Immature natural killer cell (primary cell): Measurements from ENCODE around the gene BBIP1. TPM values are rescaled to one million over a fixed set of nuclear protein-coding genes. Genes with fewer than 3 reads are reported as not detected.
A peak's percentile ranks its signal among the peaks of the same experiment; 100 is the strongest.

Experiments
- DNase-seq, 3 donors: peaks; one replicate each; pipeline ENCODE4 v3.0.0; 2022; ENCODE audit warnings: mixed read lengths in 1 of 3
- H3K27ac Mint-ChIP-seq, 6 donors: one replicate each; pipeline ENCODE4 v1.8.0; 2020; ENCODE audit warnings: mixed read lengths in 6 of 6, mild to moderate bottlenecking in 5 of 6, inconsistent platforms in 4 of 6, moderate library complexity in 3 of 6
- H3K27me3 Mint-ChIP-seq, 3 donors: one replicate each; pipeline ENCODE4 v1.8.0; 2020 to 2021; ENCODE audit warnings: low read depth in 3 of 3, mild to moderate bottlenecking in 3 of 3, mixed read lengths in 3 of 3, moderate library complexity in 3 of 3, inconsistent platforms in 1 of 3
- H3K36me3 Mint-ChIP-seq, 3 donors: one replicate each; pipeline ENCODE4 v1.8.0; 2020; ENCODE audit warnings: mixed read lengths in 3 of 3, inconsistent platforms in 2 of 3, mild to moderate bottlenecking in 2 of 3
- H3K4me1 Mint-ChIP-seq, 2 donors: one replicate each; pipeline ENCODE4 v1.8.0; 2020; ENCODE audit warnings: inconsistent platforms in 2 of 2, mild to moderate bottlenecking in 2 of 2, mixed read lengths in 2 of 2, moderate library complexity in 1 of 2
- H3K4me3 Mint-ChIP-seq, 5 donors: one replicate each; pipeline ENCODE4 v1.8.0; 2020; ENCODE audit warnings: mild to moderate bottlenecking in 5 of 5, mixed read lengths in 5 of 5, inconsistent platforms in 3 of 5, moderate library complexity in 3 of 5
- H3K9me3 Mint-ChIP-seq, 6 donors: one replicate each; pipeline ENCODE4 v1.8.0; 2020; ENCODE audit warnings: mild to moderate bottlenecking in 6 of 6, mixed read lengths in 6 of 6, inconsistent platforms in 4 of 6, moderate library complexity in 3 of 6
- polyA plus RNA-seq, 3 donors: library from polyadenylated mRNA; unstranded; fragments of 300-500 nt; fragmentation: Illumina TruSeq; gene quantifications; one replicate each; pipeline ENCODE4 v1.2.3, GENCODE V29; 2021

The BBIP1 gene
- polyA plus RNA-seq, 3 donors from 2014 or later = 17.0 to 26.8 (median 18.3) TPM

DNA sequence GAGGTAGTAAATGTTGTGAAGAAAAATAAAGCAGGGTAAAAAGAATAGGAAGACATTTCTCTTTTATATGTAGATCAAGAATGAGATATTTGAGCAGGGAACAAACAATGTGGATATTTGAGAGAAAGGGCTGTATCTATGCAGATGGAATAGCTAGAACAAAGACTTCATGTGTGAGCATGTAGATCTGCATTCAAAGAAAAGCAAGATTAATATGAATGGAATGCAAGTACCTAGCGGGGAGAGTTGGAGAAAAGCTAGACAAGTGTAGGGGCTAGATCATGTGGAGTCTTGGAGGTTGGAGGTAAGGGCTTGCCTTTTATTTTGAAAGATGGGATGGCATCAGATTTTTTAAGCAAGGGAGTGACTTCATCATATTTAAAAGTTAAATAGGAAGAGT lies 27.5 kb upstream of the BBIP1 start:
- peaks cover 18 to 19% (median 18%) of the 10 kb centered on the region in 3 donors for H3K36me3 Mint-ChIP-seq

DNA sequence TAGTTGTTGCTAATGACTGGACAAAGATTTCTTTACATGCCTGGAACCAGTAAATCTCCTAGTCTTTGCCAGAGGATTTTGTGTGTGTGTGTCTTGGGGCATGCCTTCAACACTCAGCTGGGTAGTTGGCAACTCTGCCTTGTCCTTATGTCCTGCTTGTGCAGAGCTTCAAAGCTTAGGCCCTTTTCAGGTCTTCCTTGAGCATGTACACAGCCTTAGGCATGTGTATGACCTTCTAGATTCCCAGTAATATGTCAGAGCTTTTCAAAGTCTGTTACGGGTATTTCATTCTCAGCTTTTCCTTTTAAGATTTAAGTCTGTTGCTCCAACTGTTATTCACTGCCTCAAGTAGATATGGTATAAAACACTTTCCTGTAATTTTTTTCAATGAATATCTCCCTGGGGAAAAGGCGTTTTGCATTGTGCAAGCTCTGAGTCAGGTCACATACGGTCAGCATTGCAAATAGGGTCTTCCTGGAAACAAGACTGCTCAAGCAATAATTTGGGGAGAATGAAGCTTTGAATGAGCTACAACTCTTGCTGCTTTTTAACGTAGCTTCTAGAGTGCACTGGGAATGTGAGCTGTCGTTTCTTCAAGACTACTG lies 25.9 kb upstream of the BBIP1 start:
- Mint-ChIP-seq H3K36me3 (peaks cover 18 to 24% (median 23%) of the 10 kb centered on the region in 3 donors), H3K9me3 (peaks cover 0 to 2% (median 0%) of the 10 kb centered on the region in 6 donors), H3K4me3 (no peak overlapping the region), H3K4me1 (peaks cover 61 to 98% of the 10 kb centered on the region in 2 donors), H3K27ac (no peak overlapping the region), H3K27me3 (no peaks in the 10 kb centered on the region)
- DNase-seq = no peak

More for the DNA sequence above, 27.5 kb upstream of the BBIP1 start:
- peaks cover 0 to 2% (median 0%) of the 10 kb centered on the region in 6 donors for H3K9me3 Mint-ChIP-seq
- H3K27ac Mint-ChIP-seq = no peak overlapping the region
- H3K4me3 Mint-ChIP-seq = no peak overlapping the region
- peaks cover 54 to 94% of the 10 kb centered on the region in 2 donors for H3K4me1 Mint-ChIP-seq
- DNase-seq = no peak
- H3K27me3 Mint-ChIP-seq = peaks cover 0 to 2% (median 0%) of the 10 kb centered on the region in 3 donors

DNA sequence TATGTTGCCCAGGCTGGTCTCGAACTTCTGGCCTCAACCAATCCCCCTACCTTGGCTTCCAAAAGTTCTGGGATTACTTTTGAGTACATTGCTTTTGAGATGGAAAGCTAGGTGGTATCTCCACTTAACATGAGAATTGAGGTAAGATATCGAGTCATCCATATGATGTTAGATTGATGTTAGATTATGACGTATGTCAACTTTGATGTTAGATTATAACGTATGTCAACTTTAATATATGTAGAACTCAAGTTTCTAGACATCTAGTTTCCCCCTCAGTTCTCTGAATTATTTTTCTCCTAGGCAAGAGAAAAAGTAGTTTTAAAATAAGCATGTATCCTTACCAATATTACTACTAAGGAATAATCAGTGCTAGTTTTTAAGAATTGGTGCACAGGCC lies 20.4 kb upstream of the BBIP1 start:
- Mint-ChIP-seq H3K27me3 (no peaks in the 10 kb centered on the region), H3K36me3 (peaks cover 15 to 27% (median 23%) of the 10 kb centered on the region in 3 donors), H3K27ac (peak overlapping the region in 1 of 6 donors; percentile 29), H3K4me3 (no peak overlapping the region), H3K9me3 (peaks cover 0 to 2% (median 0%) of the 10 kb centered on the region in 6 donors), H3K4me1 (peaks cover 40 to 91% of the 10 kb centered on the region in 2 donors)
- DNase-seq = no peak

DNA sequence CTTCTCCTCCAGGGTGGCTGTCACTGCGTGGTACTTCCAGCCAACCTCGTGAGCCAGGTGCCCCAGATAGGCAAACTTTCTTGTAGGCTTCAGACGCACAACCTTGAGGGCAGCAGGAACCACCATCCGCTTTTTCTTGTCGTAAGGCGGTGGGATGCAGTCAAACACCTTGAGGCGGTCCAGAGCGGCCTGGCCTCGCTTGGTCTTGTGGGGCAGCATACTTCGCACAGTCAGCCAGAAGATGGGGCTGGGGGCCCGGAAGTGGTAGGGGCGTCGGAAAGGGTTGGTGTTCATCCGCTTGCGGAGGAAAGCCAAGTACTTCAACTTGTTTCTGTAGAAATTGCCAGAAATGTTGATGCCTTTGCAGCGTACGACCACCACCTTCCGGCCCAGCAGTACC lies 17.8 kb upstream of the BBIP1 start:
- no peak for DNase-seq
- Mint-ChIP-seq H3K27ac (peak overlapping the region in 1 of 6 donors; percentile 46), H3K27me3 (no peaks in the 10 kb centered on the region), H3K4me3 (no peak overlapping the region), H3K9me3 (no peaks in the 10 kb centered on the region), H3K4me1 (peaks cover 26 to 79% of the 10 kb centered on the region in 2 donors), H3K36me3 (peaks cover 0 to 8% (median 6%) of the 10 kb centered on the region in 3 donors)

DNA sequence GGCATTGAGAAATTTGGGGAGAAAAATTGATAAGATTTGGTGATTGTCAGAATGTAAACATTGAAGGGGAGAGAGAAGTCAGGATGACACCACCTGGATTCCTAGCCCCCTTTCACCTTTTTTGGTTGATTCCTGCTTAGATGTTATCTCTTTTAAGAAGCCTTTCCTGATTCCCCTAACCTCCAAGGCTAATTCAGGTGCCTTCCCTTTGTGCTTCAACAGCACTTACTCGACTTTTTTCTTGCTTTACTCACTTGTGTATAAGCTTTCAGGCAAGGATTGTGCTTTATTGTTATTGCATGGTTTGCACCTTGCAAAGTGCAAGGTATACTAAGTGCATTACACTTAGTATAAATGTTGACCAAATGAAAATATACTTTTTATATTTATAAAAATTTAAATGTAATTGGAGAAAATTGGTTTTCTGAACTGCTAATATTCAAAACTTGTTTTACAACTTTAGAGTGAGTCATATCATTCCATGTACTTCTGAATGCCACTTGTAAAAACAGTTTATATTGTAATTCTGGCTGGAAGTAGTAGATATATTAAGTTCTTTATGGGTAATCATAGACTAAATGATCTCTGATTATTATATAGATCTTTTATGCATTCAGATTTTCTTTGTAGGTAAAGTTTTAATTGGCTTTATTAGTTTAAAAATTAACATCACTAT lies 13.7 kb upstream of the BBIP1 start:
- no peak overlapping the region for H3K27ac Mint-ChIP-seq
- no peaks in the 10 kb centered on the region for H3K9me3 Mint-ChIP-seq
- H3K27me3 Mint-ChIP-seq = no peaks in the 10 kb centered on the region
- peaks cover 15 to 40% of the 10 kb centered on the region in 2 donors for H3K4me1 Mint-ChIP-seq
- no peak overlapping the region for H3K4me3 Mint-ChIP-seq
- peaks cover 0 to 3% (median 0%) of the 10 kb centered on the region in 3 donors for H3K36me3 Mint-ChIP-seq
- DNase-seq = no peak

DNA sequence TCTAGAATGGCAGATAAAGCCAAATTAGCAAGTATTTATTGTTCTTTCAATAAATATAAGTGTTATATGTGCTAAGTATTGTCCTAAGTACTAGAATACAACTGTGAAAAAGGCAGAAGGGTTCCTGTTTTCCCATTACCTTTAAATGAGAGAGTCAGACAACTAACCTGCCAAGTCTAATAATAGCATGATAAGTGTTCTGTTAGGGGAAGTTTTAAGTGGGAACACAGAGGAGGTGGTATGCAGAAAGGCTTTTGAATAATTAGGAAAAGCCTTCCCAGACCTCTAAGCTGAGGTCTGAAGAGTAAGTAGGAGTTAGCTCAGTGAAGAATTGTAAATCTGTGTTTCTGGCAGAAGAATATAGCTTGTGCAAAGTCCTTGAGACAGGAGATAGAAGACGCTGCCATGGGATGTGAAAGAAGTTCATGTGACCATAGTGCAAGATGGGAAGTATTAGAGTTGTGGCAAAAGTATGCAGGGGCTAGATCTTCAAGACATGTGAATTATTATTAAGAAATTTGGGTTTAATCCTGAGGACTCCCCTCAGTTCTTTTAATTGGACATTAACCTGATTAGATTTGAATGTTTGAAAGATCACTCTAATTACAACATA lies 12.9 kb upstream of the BBIP1 start:
- peaks cover 13 to 40% of the 10 kb centered on the region in 2 donors for H3K4me1 Mint-ChIP-seq
- H3K36me3 Mint-ChIP-seq = no peaks in the 10 kb centered on the region
- H3K9me3 Mint-ChIP-seq = no peaks in the 10 kb centered on the region
- DNase-seq = no peak
- no peak overlapping the region for H3K4me3 Mint-ChIP-seq
- H3K27ac Mint-ChIP-seq = no peak overlapping the region
- H3K27me3 Mint-ChIP-seq = no peaks in the 10 kb centered on the region

DNA sequence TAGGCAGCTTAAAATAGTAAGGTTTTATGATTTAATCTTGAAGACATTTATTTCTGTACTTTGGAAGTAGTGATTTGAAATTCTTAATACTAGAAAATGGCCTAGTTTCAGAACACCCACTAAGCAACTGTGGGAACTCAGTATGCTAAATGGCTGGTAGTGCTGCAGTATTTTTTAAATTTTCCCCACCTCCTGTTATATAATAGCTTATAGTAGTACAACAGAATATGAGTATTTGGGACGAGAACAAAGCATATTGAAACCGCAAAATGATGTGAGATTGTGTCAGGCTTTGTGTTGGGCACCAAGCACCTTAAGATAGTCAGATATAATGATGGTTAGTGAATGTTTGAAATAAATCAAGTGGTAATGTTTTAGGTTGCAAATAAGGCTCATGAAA lies 8.5 kb upstream of the BBIP1 start:
- Mint-ChIP-seq H3K4me3 (no peak overlapping the region), H3K36me3 (peaks cover 0 to 3% (median 0%) of the 10 kb centered on the region in 3 donors), H3K9me3 (no peaks in the 10 kb centered on the region), H3K27ac (no peak overlapping the region), H3K27me3 (peaks cover 0 to 3% (median 0%) of the 10 kb centered on the region in 3 donors), H3K4me1 (peaks cover 26 to 45% of the 10 kb centered on the region in 2 donors)
- no peak for DNase-seq

DNA sequence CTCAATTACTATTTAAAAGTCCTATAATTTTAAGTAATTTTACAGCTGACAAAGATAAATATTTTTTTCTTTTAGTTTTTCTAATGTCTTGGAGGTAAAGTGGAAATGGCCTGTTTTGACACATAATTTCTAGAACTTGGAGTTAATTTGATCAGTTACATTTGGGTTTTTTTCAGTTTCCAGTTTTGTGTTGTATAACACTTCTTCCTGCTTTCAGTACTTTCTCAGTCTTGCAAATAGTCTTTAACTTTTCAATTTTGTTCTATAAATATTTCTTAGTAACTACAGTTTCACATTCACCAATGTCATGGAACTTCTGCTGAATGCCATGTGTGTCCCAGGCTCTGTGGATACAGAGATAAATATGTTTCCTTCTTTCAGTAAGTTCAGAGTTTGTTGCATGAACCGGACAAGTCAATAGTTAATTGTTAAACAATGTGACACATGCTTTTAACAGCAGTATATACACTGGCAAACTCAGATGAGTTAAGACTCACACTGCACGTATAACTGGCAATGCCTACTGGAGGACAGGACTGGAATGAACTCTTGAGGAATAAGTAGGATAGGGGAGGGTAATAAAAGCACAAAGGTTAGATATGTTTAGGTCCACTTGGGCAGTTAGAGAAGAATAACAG lies 5.0 kb upstream of the BBIP1 start:
- H3K36me3 Mint-ChIP-seq = peaks cover 0 to 3% (median 0%) of the 10 kb centered on the region in 3 donors
- H3K27ac Mint-ChIP-seq = peak overlapping the region in 2 of 6 donors; percentile 32 to 40
- DNase-seq = no peak
- peaks cover 35 to 69% of the 10 kb centered on the region in 2 donors for H3K4me1 Mint-ChIP-seq
- H3K27me3 Mint-ChIP-seq = peaks cover 3 to 16% (median 6%) of the 10 kb centered on the region in 3 donors
- peak overlapping the region in 1 of 5 donors; percentile 8 for H3K4me3 Mint-ChIP-seq
- no peaks in the 10 kb centered on the region for H3K9me3 Mint-ChIP-seq

DNA sequence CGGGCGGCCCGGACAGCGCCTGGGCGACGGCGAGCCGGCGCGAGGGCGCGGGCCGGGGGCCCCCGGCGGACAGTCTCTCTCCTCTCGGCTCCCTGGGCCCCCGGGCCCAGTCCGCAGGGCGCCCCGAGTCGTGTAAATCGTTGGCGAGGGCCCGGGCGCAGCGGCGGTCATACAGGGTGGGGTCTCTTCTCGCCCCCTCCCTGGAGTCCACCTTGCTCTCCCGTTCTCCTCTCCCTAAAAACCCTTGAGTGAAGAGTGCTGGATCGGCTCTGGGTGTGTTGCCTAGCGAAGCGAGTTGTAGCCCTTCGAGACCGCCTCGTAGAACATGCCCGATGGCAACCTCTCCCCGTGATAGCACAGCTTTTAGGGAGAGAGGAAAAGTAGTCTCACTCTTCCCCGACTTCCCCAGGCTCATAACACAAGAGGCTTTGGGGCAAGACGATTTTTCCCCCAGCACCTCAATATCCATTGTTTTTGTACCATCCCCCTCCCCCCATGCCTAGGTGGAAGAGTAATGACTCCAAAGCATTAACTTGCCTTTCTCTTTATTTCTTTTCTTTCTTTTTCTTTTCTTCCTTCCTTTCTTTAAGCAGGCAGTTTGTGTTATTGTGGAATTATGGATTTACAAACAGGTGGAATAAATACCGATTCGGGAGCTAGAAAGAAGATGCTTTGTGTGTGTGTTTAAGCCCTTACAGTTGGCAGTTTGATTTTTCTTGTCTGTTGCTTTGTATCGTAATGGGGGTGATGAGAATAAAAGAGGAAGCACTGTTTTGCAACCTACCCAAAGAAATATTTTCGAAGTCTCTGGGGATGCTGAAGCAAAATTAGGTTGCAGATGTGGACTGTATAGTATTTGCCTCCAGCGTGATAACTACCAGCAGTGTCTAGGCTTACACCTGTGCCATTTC lies 1.2 kb upstream of the BBIP1 start:
- Mint-ChIP-seq H3K27me3 (peaks cover 7 to 24% (median 11%) of the 10 kb centered on the region in 3 donors), H3K9me3 (no peaks in the 10 kb centered on the region), H3K36me3 (peaks cover 0 to 3% (median 0%) of the 10 kb centered on the region in 3 donors), H3K4me1 (peaks cover 30 to 66% of the 10 kb centered on the region in 2 donors), H3K27ac (peak overlapping the region; percentile 90 to 100 (median 96)), H3K4me3 (peak overlapping the region; percentile 86 to 100 (median 94))
- DNase-seq = peak in 2 of 3 donors; percentile 15 to 19

DNA sequence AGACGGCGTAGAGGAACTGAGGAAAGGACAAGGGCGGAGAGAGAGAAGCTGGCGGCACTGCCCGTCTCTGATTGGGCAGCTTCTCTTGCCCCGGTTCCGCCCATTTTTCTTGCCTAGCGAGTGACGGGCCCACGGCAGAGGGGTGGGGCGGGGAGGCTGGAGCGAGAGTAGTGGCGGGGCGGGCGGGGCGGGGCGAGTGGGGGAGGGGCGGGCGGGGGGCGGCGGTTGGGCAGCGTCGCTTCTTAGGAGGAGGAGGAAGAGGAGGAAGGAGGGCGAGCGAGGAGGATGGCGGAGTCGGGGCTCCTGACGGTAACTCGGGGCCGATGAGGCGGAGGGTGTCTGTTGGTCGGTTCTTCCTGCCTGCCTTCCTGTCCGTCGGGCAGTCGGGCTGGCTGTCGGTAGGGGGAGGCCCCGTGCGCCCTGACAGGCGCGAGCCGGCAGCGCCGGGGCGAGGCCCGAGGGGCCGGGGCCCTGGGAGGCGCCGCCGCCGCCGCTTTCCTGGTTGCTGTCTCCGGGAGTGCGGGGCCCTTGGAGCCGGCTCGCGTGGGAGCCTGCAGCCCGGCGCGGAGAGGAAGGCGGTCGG lies 460 bp upstream of the BBIP1 start, which contains the start of gene SHOC2:
Gene SHOC2 (plus strand): TSS at position 256 of the 583 bp plus-strand sequence. CDS start 44,755 bp downstream, outside the sequence.
- peak; percentile 98 to 99 (median 99) for DNase-seq
- Mint-ChIP-seq H3K27ac (peak within 1 kb of the TSS; percentile 100), H3K36me3 (peaks cover 0 to 3% (median 0%) of the 10 kb centered on the region in 3 donors), H3K27me3 (peaks cover 7 to 24% (median 11%) of the 10 kb centered on the region in 3 donors), H3K9me3 (no peaks in the 10 kb centered on the region), H3K4me1 (peaks cover 29 to 62% of the 10 kb centered on the region in 2 donors), H3K4me3 (peak within 1 kb of the TSS; percentile 99 to 100 (median 100))

DNA sequence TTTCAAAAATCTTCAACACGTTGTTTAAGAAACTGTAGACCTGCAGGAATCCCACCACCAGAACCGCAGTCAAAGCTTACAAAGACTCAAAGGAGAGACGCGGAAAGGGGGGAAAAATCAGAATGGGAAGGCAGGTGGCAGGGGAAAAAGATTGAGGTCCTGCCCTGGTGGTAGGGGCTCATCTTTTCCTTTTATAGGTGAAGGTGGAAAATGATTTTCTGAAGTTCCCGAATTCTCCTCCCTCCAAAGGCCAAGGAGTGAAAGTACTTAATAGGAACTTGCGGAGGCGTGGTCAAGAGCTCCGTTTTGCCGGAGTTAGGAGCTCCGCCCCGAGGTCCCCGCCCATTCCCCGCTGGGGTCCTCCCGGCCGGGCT lies 724 bp downstream of the BBIP1 start:
- H3K36me3 Mint-ChIP-seq = no peaks in the 10 kb centered on the region
- H3K27ac Mint-ChIP-seq = peak overlapping the region; percentile 100
- peak overlapping the region; percentile 99 to 100 (median 100) for H3K4me3 Mint-ChIP-seq
- no peak for DNase-seq
- no peaks in the 10 kb centered on the region for H3K9me3 Mint-ChIP-seq
- peaks cover 7 to 24% (median 11%) of the 10 kb centered on the region in 3 donors for H3K27me3 Mint-ChIP-seq
- H3K4me1 Mint-ChIP-seq = peaks cover 24 to 50% of the 10 kb centered on the region in 2 donors

DNA sequence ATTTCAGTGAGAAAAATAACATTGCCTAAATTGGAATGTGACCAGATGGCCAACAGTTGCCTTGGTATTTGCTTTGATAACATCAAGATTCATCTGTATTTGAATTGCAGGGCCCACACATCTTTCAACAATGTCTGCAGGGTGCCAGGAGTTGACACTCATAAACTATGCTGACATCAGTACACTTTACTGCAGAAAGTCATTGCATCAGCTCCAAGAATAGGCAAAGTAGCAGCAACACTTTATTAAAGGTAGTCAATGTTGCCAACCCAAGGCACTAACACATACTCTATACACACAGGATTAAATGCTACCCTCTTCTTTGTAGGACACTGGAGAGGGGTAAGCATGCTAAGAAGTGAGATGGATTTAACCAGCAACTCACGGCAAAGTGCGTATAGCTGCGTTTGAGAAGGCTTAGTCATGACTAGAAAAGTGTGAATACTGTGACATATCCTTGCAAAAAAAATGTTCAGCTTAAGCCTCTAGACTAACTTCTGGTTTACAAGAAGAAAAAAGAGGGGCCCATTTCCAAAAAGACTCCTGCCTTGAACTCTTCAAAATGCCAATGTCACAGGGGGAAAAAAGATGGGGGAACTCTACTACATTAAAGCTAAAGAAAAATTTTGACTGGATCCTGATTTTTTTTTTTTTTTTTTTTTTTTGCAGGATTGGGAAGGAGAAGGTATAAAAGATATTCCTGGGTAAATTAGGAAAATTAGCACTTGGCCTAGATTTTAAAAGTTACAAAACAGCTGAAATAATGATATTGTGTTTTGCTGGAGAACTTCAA lies 2.2 kb downstream of the BBIP1 start:
- Mint-ChIP-seq H3K9me3 (no peaks in the 10 kb centered on the region), H3K4me3 (peak overlapping the region in 2 of 5 donors; percentile 99 to 100), H3K27ac (peak overlapping the region; percentile 12 to 100 (median 89)), H3K4me1 (peaks cover 21 to 35% of the 10 kb centered on the region in 2 donors), H3K36me3 (no peaks in the 10 kb centered on the region), H3K27me3 (peaks cover 7 to 24% (median 11%) of the 10 kb centered on the region in 3 donors)
- no peak for DNase-seq
